HepG2 (cell line): ENCODE data around the gene DNAJC7. TPM values are rescaled to one million over a fixed set of nuclear protein-coding genes. Genes with fewer than 3 reads are reported as not detected.
A peak's percentile ranks its signal among the peaks of the same experiment; 100 is the strongest.

Experiments used
- BCL6 ChIP-seq: IDR thresholded peaks from 2 replicates; pipeline ENCODE4 v1.6.1; 2016; ENCODE audit warnings: missing genetic modification reagents, missing compliant biosample characterization
- MEIS2 ChIP-seq: sonication (generic); formaldehyde crosslinking; IDR thresholded peaks from 2 replicates; pipeline ENCODE4 v1.9.0; 2021; ENCODE audit warnings: mild to moderate bottlenecking, missing genetic modification reagents
- MIER3 ChIP-seq: IDR thresholded peaks from 2 replicates; pipeline ENCODE4 v1.6.1; 2016; ENCODE audit warnings: missing compliant biosample characterization, borderline replicate concordance
- REPIN1 ChIP-seq: sonication (generic); formaldehyde crosslinking; IDR thresholded peaks from 2 replicates; pipeline ENCODE4 v1.8.0; 2022; ENCODE audit warnings: missing genetic modification reagents, low read depth, mild to moderate bottlenecking, borderline replicate concordance
- ZNF367 ChIP-seq: sonication (generic); formaldehyde crosslinking; IDR thresholded peaks from 2 replicates; pipeline ENCODE4 v1.4.0; 2020; ENCODE audit warnings: missing genetic modification reagents, borderline replicate concordance
- polyA plus RNA-seq, 8 experiments: library from polyadenylated mRNA; depleted of rRNA in 3 of 8; stranded (reverse) in 7 of 8; unstranded in 1 of 8; fragments of >200 nt; fragmentation: Illumina TruSeq in 4 of 8; extraction: Trizol in 4 of 8; gene quantifications; 2 replicates each; pipeline versions ENCODE4 v1.2.1 to v1.2.3, GENCODE V29; 2011 to 2016; ENCODE audit warnings: low read depth in 4 of 8, missing spikeins in 1 of 8, mixed read lengths in 1 of 8; ENCODE audit not compliant: insufficient read depth in 1 of 8
- total RNA-seq, 5 experiments: library from RNA; depleted of rRNA; stranded (reverse); fragments of >200 nt; fragmentation: Illumina TruSeq; extraction: Trizol; gene quantifications; 2 replicates each; pipeline ENCODE4 v1.2.3, GENCODE V29; 2016; ENCODE audit warnings: low read depth in 1 of 5
- TF ChIP-seq, protein P1 (sequence below): sonication (generic); formaldehyde crosslinking; IDR thresholded peaks from 2 replicates; pipeline ENCODE4 v1.5.1; 2020; ENCODE audit warnings: mild to moderate bottlenecking, missing genetic modification reagents, moderate library complexity
- TF ChIP-seq, protein P2 (sequence below): sonication (generic); formaldehyde crosslinking; IDR thresholded peaks from 2 replicates; pipeline ENCODE4 v1.5.0; 2020; ENCODE audit warnings: mild to moderate bottlenecking, missing genetic modification reagents, borderline replicate concordance
- TF ChIP-seq, protein P3 (sequence below): IDR thresholded peaks from 2 replicates; pipeline ENCODE4 v1.6.1; 2016; ENCODE audit warnings: low read depth, control low read depth

DNAJC7 gene
- total and polyA plus RNA-seq, 2 of the 13 experiments (the other 11 are each of a cell fraction or from before 2014, with no cell fraction given), result 47.7 to 132 TPM

DNA sequence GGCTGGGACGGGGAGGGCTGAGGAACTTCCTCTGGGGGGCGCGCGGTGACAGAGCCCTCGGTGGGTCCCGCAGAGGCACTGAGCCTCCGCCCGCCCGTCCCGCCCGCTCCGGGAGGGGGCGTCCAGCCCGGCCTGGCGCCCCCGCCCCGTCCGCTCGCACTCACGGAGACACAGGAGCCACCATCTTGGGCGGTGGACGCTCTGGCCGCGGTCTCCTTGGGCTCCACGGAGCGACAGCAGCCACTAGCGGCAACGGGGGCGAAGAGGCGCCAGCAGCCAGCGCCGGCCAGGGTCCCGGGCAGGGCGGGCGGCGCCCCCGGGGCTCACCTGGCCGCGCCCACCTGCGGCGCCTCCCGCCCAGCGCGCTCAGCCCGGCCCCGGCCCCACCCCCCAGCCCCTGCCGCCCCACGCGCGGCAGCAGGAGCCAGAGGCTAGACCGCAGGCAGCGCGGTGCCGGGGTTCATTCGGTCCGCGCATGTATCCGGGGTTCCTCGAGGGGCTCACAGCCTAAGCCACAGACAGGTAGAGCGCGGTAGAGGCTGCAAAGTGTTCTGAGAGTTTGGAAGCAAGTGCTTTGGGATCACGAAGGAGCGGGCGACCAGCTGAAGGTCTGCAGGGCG is 33.3 kb upstream of the DNAJC7 start, which contains the start of gene C17orf113 (continued):
- TF ChIP-seq, protein P1, sequence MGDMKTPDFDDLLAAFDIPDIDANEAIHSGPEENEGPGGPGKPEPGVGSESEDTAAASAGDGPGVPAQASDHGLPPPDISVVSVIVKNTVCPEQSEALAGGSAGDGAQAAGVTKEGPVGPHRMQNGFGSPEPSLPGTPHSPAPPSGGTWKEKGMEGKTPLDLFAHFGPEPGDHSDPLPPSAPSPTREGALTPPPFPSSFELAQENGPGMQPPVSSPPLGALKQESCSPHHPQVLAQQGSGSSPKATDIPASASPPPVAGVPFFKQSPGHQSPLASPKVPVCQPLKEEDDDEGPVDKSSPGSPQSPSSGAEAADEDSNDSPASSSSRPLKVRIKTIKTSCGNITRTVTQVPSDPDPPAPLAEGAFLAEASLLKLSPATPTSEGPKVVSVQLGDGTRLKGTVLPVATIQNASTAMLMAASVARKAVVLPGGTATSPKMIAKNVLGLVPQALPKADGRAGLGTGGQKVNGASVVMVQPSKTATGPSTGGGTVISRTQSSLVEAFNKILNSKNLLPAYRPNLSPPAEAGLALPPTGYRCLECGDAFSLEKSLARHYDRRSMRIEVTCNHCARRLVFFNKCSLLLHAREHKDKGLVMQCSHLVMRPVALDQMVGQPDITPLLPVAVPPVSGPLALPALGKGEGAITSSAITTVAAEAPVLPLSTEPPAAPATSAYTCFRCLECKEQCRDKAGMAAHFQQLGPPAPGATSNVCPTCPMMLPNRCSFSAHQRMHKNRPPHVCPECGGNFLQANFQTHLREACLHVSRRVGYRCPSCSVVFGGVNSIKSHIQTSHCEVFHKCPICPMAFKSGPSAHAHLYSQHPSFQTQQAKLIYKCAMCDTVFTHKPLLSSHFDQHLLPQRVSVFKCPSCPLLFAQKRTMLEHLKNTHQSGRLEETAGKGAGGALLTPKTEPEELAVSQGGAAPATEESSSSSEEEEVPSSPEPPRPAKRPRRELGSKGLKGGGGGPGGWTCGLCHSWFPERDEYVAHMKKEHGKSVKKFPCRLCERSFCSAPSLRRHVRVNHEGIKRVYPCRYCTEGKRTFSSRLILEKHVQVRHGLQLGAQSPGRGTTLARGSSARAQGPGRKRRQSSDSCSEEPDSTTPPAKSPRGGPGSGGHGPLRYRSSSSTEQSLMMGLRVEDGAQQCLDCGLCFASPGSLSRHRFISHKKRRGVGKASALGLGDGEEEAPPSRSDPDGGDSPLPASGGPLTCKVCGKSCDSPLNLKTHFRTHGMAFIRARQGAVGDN (CRISPR knock-in tag), result peak; percentile 79
- TF ChIP-seq MEIS2 (peak; percentile 66; the same call in 1 of the 2 replicates), BCL6 (CRISPR knock-in tag) (peak; percentile 20; the same call in 1 of the 2 replicates), MIER3 (no peak), ZNF367 (no peak), REPIN1 (CRISPR knock-in tag) (peak; percentile 65; the same call in 1 of the 2 replicates)
- TF ChIP-seq, protein P2, sequence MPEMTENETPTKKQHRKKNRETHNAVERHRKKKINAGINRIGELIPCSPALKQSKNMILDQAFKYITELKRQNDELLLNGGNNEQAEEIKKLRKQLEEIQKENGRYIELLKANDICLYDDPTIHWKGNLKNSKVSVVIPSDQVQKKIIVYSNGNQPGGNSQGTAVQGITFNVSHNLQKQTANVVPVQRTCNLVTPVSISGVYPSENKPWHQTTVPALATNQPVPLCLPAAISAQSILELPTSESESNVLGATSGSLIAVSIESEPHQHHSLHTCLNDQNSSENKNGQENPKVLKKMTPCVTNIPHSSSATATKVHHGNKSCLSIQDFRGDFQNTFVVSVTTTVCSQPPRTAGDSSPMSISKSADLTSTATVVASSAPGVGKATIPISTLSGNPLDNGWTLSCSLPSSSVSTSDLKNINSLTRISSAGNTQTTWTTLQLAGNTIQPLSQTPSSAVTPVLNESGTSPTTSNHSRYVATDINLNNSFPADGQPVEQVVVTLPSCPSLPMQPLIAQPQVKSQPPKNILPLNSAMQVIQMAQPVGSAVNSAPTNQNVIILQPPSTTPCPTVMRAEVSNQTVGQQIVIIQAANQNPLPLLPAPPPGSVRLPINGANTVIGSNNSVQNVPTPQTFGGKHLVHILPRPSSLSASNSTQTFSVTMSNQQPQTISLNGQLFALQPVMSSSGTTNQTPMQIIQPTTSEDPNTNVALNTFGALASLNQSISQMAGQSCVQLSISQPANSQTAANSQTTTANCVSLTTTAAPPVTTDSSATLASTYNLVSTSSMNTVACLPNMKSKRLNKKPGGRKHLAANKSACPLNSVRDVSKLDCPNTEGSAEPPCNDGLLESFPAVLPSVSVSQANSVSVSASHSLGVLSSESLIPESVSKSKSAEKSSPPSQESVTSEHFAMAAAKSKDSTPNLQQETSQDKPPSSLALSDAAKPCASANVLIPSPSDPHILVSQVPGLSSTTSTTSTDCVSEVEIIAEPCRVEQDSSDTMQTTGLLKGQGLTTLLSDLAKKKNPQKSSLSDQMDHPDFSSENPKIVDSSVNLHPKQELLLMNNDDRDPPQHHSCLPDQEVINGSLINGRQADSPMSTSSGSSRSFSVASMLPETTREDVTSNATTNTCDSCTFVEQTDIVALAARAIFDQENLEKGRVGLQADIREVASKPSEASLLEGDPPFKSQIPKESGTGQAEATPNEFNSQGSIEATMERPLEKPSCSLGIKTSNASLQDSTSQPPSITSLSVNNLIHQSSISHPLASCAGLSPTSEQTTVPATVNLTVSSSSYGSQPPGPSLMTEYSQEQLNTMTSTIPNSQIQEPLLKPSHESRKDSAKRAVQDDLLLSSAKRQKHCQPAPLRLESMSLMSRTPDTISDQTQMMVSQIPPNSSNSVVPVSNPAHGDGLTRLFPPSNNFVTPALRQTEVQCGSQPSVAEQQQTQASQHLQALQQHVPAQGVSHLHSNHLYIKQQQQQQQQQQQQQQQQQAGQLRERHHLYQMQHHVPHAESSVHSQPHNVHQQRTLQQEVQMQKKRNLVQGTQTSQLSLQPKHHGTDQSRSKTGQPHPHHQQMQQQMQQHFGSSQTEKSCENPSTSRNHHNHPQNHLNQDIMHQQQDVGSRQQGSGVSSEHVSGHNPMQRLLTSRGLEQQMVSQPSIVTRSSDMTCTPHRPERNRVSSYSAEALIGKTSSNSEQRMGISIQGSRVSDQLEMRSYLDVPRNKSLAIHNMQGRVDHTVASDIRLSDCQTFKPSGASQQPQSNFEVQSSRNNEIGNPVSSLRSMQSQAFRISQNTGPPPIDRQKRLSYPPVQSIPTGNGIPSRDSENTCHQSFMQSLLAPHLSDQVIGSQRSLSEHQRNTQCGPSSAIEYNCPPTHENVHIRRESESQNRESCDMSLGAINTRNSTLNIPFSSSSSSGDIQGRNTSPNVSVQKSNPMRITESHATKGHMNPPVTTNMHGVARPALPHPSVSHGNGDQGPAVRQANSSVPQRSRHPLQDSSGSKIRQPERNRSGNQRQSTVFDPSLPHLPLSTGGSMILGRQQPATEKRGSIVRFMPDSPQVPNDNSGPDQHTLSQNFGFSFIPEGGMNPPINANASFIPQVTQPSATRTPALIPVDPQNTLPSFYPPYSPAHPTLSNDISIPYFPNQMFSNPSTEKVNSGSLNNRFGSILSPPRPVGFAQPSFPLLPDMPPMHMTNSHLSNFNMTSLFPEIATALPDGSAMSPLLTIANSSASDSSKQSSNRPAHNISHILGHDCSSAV, result no peak
- TF ChIP-seq, protein P3, sequence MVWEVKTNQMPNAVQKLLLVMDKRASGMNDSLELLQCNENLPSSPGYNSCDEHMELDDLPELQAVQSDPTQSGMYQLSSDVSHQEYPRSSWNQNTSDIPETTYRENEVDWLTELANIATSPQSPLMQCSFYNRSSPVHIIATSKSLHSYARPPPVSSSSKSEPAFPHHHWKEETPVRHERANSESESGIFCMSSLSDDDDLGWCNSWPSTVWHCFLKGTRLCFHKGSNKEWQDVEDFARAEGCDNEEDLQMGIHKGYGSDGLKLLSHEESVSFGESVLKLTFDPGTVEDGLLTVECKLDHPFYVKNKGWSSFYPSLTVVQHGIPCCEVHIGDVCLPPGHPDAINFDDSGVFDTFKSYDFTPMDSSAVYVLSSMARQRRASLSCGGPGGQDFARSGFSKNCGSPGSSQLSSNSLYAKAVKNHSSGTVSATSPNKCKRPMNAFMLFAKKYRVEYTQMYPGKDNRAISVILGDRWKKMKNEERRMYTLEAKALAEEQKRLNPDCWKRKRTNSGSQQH (CRISPR knock-in tag), result no peak
